HG03025 (cell line): ENCODE data around the gene RBBP6.
"Not testable (repeated sequence)": the region's sequence is repeated elsewhere in the genome, so short reads cannot be mapped to it uniquely, and the experiment has no call there.

Experiments used
- ATAC-seq: cut with Tn5 transposase; IDR thresholded peaks from one replicate; pipeline ENCODE4 v1.9.1; 2021; ENCODE audit warnings: mild to moderate bottlenecking, moderate library complexity; ENCODE audit not compliant: unreplicated experiment, low FRiP score

Gene RBBP6, protein sequence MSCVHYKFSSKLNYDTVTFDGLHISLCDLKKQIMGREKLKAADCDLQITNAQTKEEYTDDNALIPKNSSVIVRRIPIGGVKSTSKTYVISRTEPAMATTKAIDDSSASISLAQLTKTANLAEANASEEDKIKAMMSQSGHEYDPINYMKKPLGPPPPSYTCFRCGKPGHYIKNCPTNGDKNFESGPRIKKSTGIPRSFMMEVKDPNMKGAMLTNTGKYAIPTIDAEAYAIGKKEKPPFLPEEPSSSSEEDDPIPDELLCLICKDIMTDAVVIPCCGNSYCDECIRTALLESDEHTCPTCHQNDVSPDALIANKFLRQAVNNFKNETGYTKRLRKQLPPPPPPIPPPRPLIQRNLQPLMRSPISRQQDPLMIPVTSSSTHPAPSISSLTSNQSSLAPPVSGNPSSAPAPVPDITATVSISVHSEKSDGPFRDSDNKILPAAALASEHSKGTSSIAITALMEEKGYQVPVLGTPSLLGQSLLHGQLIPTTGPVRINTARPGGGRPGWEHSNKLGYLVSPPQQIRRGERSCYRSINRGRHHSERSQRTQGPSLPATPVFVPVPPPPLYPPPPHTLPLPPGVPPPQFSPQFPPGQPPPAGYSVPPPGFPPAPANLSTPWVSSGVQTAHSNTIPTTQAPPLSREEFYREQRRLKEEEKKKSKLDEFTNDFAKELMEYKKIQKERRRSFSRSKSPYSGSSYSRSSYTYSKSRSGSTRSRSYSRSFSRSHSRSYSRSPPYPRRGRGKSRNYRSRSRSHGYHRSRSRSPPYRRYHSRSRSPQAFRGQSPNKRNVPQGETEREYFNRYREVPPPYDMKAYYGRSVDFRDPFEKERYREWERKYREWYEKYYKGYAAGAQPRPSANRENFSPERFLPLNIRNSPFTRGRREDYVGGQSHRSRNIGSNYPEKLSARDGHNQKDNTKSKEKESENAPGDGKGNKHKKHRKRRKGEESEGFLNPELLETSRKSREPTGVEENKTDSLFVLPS (N-terminal part only)

DNA sequence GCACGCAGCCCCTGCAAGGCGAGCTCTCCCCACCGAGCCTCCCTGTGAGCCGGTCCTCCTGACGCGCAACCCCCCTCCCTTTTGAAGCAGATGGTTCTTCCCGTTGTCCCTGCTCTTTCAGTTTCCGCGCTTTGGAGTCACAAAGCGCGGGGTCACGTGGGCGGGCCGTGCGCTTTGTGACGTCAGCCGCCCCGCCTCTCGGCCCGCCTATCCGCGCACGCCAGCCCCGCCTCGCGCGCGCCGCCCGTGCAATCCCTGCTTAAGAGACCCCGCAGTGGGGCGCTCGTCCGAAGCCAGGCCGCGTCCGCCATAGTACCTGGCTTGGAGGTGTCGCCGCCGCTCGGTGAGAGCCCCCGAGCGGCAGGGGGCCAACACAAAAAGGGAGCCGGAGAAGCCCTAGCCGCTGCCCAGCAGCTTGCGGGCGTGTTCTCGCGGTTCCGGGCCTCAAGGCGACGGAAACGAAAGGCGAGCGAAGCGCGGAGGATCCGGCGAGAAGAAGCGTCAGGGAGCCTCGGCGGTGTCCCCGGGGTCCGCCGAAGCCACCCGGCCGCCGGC lies at the start of gene RBBP6:
Gene RBBP6, plus strand, starts transcription at position 272 of the 555 bp plus-strand sequence. CDS start 1,061 bp downstream, outside the sequence.
- peak; percentile 86 for ATAC-seq

DNA sequence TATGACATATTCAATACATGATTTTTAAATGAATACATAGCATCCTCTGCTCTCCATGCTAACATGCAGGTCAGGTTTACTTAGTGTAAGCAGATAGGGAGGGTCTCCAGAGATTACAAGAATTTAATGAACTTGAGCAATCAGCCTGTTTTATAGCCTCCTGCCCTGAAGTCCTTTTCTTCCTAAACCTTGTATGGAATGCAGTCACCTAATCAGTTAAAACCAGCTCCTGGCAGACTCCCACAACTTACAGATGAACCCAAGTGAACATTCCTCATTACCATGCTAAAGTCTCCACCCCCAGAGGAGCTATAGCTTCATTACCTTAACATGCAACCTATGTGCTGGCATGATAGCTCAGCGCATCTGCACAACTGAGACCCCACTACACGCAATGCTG lies 48.5 kb upstream of the RBBP6 start:
- no peak for ATAC-seq

DNA sequence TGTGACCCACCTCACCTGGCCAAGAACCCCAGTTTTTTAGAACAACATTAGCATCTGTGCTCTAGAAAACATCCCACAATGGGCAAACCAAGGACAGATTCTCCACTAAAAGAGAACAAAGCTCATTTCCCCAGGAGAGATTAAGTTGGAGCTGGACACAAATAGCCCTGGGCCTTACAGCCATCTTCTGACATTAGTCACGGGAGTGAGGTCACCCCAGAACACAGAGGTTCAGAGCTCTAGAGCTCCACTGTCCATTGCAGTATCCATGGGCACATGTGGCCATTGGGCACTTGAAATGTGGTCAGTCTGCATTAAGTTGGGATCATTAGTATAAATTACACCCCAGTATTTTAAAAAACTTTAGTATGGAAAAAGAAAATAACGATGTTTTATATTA lies 47.6 kb upstream of the RBBP6 start:
- ATAC-seq: no peak

DNA sequence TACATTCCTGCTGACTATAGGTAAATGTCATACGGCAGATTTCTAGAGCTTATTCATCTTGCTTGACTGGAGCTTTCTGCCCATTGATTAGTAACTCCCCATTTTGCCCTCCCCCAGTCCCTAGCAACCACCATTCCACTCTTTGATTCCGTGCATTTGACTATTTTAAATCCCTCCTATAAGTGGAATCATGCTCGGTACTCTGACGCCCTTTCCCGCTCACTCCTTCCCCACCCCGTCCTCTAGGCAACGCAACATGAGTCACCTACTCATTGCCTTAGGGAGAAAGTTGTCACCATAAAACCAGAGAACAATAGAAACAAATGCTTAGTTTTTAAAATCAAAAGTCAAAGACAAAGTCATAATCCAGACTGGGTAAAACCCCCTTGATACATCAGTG lies 45.5 kb upstream of the RBBP6 start:
- no peak for ATAC-seq

DNA sequence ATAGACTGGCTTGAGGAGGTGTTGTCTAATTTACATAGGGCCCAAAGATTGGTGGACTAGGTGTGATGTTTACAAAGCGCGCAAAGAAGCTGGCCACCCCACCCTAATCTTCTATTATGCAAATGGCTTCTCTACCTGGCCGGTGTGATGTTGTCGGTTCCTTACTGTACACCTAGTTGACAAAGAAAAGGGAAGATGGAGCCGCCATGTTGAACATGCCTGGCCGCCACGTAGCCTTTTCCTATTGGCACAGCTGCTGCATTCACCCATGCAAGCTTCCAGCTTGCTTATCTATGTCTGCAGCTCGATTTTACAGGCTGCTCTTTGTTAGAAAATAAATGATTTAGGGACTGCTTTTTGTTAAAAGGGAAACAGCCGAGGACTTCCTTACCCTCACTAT lies 44.2 kb upstream of the RBBP6 start:
- ATAC-seq: not testable (repeated sequence)

DNA sequence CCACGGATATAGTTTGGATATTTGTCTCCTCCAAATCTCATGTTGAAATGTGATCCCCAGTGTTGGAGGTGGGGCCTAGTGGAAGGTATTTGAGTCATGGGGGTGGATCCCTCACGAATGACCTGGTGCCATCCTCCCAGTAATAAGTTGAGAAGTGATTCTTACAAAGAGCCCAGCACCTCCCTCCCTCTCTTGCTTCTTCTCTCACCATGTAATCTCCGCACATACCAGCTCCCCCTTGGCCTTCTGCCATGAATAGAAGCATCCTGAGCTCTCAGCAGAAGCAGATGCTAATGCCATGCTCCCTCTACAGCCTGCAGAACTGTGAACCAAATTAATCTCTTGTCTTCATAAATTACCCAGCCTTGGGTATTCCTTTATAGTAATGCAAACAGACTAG lies 41.9 kb upstream of the RBBP6 start:
- no peak for ATAC-seq

DNA sequence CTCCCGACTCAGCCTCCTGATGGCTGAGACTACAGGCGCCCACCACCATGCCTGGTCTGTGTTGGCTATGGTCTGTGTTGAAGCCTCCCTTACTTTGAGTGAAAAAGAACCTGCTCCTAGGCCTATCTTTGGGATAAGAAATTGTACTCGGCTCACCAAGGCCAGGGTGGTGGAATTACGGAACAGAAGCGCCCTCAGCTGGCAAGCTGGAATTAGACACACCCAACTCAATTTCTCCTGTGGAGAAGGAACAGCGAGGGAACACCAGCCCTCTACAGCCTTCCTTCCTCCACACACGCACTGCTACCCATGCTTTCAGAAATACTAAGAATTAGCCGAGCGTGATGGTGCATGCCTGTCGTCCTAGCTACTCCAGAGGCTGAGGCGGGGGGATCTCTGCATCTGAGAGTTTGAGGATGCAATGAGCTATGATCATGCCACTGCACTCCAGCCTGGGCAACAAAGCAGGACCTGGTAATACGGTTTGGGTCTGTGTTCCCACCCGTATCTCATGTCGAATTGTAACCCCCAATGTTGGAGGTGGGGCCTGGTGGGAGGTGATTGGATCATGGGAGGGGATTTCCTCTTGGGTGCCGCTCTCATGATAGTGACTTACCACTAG lies 40.1 kb upstream of the RBBP6 start:
- no peak for ATAC-seq

DNA sequence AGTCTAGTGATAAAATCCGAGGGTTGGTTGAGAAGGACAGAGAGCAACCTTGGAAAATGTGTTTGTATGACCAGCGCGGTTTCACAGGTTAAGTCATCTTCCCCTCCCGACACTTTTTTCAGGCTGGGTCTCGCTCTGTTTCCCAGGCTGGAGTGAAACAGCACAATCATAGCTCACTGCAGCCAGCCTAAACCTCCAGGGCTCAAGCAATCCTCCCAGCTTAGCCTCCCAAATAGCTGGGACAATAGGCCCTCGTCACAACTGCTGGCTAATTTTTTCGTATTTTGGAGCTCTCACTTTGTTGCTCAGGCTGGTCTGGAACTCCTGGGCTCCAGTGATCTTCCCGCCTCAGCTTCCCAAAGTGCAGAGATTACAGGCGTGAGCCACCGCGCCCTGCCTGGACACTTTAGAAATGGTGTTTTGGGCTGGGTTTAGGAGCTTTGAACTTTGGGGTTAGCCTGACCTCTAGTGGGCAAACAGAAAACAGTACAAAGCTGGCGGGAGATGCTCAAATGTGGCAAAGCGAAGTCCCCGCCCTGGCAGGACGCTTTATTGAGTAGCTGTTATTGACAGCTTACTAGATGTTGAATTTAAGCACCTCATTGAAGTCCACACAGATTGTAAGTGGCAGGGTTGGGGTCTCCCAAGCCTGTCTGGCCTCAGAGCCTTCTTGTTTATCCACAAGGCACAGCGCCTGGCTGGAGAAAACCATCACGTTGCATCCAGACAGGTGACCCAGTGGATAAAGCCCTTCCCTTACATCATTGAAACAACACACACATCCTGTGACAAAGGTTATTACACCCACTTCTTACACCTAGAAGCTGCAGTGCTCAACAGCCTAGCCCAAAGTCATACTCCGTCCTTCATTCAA lies 34.7 kb upstream of the RBBP6 start:
- no peak for ATAC-seq

DNA sequence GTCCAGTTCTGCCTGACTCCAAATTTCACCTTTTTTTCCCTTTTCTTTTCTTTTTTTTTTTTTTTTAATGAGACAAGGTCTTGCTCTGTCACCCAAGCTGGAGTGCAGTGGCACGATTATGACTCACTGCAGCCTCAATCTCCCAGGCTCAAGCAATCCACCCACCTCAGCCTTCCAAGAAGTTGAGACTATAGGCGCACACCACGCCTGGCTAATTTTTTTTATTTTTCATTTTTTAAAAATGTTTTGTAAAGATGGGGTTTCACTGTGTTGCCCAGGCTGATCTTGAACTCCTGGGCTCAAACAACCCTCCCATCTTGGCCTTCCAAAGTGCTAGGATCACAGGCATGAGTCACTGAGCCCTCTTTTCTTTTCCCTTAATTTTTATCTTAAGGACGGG lies 33.4 kb upstream of the RBBP6 start:
- ATAC-seq: no peak

DNA sequence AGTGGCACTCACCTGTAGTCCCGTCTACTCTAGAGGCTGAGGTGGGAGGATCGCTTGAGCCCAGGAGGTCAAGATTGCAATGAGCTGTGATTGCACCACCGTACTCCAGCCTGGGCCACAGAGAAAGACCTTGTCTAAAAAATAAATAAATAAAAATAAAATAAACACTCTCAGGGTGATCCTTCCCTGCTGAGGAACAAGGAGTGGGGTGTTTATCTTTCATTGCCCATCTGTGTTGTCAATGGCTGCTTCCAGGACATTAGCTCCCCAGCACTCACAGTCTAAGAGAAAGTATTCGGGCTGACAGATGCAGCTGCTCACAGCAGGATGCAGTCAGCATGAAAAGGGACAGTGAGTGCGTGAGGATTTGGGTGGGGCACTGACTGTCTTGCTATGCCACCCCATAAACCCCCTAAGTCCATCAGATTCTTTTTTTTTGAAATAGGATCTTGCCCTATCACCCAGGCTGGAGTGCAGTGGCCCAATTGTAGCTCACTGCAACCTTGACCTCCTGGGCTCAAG lies 31.3 kb upstream of the RBBP6 start:
- ATAC-seq: no peak

DNA sequence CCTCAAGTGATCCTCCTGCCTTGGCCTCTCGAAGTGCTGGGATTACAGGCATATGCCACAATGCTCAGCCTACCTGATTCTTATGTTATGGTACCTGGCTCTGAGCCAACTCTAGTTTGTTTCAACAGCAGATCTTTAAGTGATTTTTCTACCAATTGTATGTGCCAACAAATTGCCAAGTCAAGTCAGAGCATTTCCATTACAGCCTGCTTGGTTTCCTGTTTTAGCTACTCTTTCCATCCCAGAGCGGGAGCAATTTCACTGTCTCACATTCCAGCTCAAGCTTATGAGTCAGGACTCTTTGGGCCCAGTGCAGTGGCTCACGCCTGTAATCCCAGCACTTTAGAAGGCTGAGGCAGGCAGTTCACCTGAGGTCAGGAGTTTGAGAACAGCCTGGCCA lies 30.8 kb upstream of the RBBP6 start:
- ATAC-seq: no peak

DNA sequence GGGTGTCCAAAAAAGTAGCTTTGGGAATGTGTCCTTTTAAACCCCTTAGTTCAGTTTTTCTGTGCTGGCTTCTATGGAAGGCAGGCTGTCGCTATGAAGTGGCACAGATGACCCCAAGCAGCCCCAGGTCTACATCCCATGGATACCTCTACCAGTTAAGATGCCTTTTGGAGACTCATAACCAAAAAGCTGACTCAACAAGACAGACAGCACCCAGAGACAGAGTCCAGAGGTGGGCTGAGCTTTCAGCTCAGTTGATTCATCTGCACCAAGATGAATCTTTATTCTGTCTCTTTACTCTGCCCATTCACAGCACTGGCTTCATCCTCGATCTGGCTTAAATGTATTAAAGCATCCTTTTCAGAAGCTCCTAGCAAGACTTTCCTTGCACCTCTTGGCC lies 29.8 kb upstream of the RBBP6 start:
- ATAC-seq: no peak

DNA sequence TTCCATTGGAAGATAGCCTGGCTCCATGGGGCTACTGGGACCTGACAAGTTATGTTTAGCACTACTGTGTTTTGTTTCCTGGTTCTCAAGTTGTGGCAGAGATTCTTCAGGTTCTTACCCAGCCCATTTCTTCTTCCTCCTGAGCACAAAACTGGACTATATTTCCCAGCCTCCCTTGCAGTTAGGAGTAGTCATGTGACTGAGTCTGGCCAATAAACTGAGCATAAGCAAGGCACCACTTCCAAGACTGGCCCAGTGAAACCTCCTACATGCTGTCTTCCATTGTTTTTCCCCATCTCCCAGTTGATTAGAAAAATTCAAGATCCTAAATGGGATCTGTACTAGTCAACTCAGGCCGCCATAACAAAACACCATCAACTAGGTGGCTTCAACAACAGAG lies 28.2 kb upstream of the RBBP6 start:
- no peak for ATAC-seq

DNA sequence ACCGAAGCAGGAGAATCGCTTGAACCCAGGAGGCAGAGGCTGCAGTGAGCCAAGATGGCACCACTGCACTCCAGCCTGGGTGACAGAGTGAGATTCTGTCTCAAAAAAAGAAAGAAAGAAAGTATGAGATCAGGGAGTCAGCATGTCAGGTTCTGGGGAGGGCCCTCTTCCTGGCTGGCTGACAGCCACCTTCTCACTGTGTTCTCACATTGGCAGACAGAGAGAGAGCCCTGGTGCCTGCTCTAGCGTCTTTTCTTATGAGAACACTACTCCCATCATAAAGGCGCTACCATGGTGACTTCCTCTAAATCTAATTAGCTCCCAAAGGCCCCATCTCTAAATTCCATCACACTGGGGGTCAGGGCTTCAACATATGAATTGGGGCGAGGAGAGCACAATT lies 27.6 kb upstream of the RBBP6 start:
- ATAC-seq: no peak

DNA sequence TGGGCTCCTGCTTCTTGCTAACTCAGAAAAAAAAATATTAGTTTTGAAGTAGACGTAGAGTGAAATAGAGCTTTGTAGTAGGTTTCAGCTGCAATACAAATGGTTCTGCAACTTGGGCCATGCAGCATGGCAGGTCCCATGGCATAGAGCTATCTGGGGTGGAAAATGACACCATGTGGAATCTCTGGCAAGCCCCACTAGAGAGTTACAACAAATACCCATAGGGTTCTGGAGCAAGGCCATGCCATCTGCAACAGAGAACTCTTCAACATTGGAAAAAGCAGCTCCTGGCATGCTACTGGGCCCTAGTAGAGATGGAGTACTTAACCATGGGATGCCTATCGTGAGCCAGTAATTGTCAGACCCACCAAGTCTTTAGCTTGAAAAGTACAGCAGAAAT lies 25.3 kb upstream of the RBBP6 start:
- no peak for ATAC-seq

DNA sequence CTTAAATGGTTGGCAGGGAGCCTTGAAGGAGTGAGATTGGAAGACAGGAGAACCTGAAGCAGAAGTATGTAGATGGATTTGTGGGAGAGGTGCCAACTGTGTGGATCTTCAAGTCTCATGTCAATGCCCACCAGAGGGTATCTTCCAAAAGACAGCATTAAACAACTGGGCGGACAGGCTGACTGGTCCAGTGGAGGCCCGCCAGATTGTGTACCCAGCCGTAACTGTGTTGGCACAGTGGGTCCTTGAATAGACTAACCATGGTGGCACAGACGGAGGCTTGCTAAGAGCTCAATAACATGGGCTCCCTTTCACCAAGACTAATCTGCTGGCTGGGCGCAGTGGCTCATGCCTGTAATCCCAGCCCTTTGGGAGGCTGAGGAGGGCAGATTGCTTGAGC lies 24.2 kb upstream of the RBBP6 start:
- no peak for ATAC-seq

DNA sequence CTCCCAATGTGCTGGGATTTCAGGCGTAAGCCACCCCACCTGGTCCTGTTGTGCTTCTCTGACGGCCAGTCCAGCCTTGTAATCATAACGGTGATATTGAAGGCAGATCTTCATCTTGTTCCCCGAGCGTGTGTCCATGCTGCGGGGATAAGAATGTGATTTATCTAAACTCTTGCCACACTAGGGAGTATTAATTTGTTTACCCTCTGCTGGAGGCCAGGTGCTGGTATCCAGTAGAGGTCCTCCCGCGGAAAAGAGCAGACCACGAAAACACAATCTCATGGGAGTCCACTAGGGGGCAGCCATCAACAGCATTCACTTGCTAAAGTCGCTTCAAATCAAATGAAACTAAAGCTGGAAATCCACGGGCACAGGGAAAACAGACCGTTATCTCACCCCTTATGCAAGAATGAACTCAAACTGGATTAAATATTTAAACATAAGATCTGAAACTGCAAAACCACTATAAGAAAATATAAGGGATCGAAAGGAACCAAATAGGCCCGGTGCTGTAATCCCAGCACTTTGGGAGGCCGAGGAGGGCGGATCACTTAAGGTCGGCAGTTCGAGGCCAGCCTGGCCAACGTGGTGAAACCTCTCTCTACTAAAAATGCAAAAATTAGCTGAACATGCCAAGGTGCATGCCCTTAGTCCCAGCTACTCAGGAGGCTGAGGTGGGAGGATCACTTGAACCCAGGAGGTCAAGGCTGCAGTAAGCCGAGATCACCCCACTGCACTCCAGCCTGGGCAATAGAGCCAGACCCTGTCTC lies 22.3 kb upstream of the RBBP6 start:
- no peak for ATAC-seq

DNA sequence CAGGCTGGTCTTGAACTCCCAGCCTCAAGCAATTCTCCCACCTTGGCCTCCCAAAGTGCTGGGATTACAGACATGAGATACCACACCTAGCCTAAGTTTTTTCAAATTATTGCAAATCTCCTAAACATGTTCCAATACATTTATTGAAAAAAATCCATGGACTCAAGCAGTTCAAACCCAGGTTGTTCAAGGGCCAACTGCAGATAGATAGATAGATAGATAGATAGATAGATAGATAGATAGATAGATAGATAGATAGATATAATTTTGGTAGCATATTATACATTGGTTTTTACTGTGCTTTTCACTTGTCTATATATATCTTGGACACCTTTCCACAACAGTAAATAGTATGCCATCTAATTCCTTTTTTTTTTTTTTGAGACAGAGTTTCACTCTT lies 20.9 kb upstream of the RBBP6 start:
- no peak for ATAC-seq

DNA sequence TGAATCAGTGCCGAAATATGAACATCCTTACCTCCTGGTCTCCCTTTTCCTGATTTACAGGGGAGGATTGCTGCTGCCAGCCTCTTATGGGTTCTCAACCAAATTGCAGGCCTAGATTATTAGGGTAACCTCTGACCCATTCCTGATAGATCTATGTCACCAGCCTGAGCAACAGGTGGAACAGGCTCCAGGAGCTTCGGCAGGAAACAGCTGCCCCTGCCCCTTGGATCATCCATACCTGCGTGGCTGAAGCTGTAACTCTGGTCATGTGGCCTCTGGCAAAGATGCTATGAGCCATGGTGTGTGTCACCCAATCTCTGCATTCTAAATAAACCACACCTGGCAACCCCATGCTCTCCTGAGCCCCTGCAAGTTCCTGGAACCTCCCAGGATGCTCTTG lies 18.4 kb upstream of the RBBP6 start:
- no peak for ATAC-seq
